ENCODE results near the gene SH2D3C.

The SH2D3C gene

GRCh38 chr9:127722055-127722745 lies 56.3 kb downstream of the SH2D3C start (continued):
- TF ChIP-seq SNAI2 (CRISPR knock-in tag; IDR thresholded peaks at IDR 0.05), result no peak
- no peak for TF ChIP-seq PPARA (CRISPR knock-in tag; IDR thresholded peaks at IDR 0.05; ENCODE audit: borderline replicate concordance)

- no peak for ATAC-seq
- TF ChIP-seq ZNF8 (CRISPR knock-in tag; IDR thresholded peaks at IDR 0.05) (no peak), CSDC2 (CRISPR knock-in tag; IDR thresholded peaks at IDR 0.05) (no peak), ZNF70 (CRISPR knock-in tag; IDR thresholded peaks at IDR 0.05) (no peak), SNAI2 (CRISPR knock-in tag; IDR thresholded peaks at IDR 0.05) (no peak), ZFP30 (CRISPR knock-in tag; IDR thresholded peaks at IDR 0.05) (no peak), TOX (CRISPR knock-in tag; IDR thresholded peaks at IDR 0.05; ENCODE audit: borderline replicate concordance) (no peak), ZFP3 (CRISPR knock-in tag; IDR thresholded peaks at IDR 0.05) (no peak), PPARA (CRISPR knock-in tag; IDR thresholded peaks at IDR 0.05; ENCODE audit: borderline replicate concordance) (no peak), ESRRG (CRISPR knock-in tag; IDR thresholded peaks at IDR 0.05) (no peak), PATZ1 (CRISPR knock-in tag; IDR thresholded peaks at IDR 0.05; ENCODE audit: borderline replicate concordance) (no peak), TSHZ2 (CRISPR knock-in tag; IDR thresholded peaks at IDR 0.05) (no peak), POU6F1 (CRISPR knock-in tag; IDR thresholded peaks at IDR 0.05; ENCODE audit: borderline replicate concordance, low read depth) (no peak), TCF4 (CRISPR knock-in tag; IDR thresholded peaks at IDR 0.05; ENCODE audit: borderline replicate concordance) (no peak), ARNTL (CRISPR knock-in tag; IDR thresholded peaks at IDR 0.05; ENCODE audit: borderline replicate concordance, low read depth) (no peak)
Measured at GRCh38 chr9:127721391-127721821, 57.1 kb downstream of the SH2D3C start.

GRCh38 chr9:127720865-127721227 lies 57.6 kb downstream of the SH2D3C start:
- TF ChIP-seq GLIS3 (CRISPR knock-in tag; IDR thresholded peaks at IDR 0.05) (no peak), TSHZ2 (CRISPR knock-in tag; IDR thresholded peaks at IDR 0.05) (no peak), ESRRG (CRISPR knock-in tag; IDR thresholded peaks at IDR 0.05) (no peak), ZNF565 (CRISPR knock-in tag; conservative IDR thresholded peaks at IDR 0.05; ENCODE audit: low read depth) (no peak), SNAI2 (CRISPR knock-in tag; IDR thresholded peaks at IDR 0.05) (no peak), PATZ1 (CRISPR knock-in tag; IDR thresholded peaks at IDR 0.05; ENCODE audit: borderline replicate concordance) (no peak), TCF4 (CRISPR knock-in tag; IDR thresholded peaks at IDR 0.05; ENCODE audit: borderline replicate concordance) (no peak), ZFP3 (CRISPR knock-in tag; IDR thresholded peaks at IDR 0.05) (no peak)
- ATAC-seq, result no peak
